Caco-2 (cell line): ENCODE measurements around the gene IQSEC3. TPM values are rescaled to one million over a fixed set of nuclear protein-coding genes. Genes with fewer than 3 reads are reported as not detected.

Experiments used
- BruUV-seq: library from RNA; stranded (reverse); fragments of 400-500 nt; replicated peaks from 2 replicates; lab custom pipeline; 2021; lab: Mats Ljungman, UMichigan
- CTCF ChIA-PET: fragments of 300-600 bp; sonication (Branson Sonifier 250); formaldehyde crosslinking; loops from one replicate; lab custom pipeline; 2022; ENCODE audit warnings: antibody characterized with exemption; lab: Charles Lee
- POLR2A ChIA-PET: fragments of 300-600 bp; sonication (Branson Sonifier 250); formaldehyde crosslinking; loops from one replicate; lab custom pipeline; 2022; ENCODE audit warnings: antibody characterized with exemption; lab: Charles Lee
- DNase-seq, 2 experiments: peaks; one replicate each; pipeline versions ENCODE4 v3.0.0 to v3.0.0-alpha.2; 2020 to 2022
- H3K27me3 ChIP-seq: replicated peaks from 2 replicates; pipeline ENCODE4 v1.6.0; 2011; ENCODE audit warnings: low read length; ENCODE audit not compliant: control insufficient read depth, insufficient read depth
- H3K36me3 ChIP-seq: 2 replicates; pipeline ENCODE4 v1.5.1; 2011; ENCODE audit warnings: low read length; ENCODE audit not compliant: control insufficient read depth, insufficient read depth
- H3K4me1 ChIP-seq: fragments of 250-450 bp; sonication (Bioruptor Pico); 2 replicates; pipeline ENCODE4 v1.5.1; 2020; ENCODE audit warnings: mild to moderate bottlenecking
- H3K4me3 ChIP-seq: 2 replicates; pipeline ENCODE4 v1.5.1; 2011; ENCODE audit warnings: low read depth, mild to moderate bottlenecking, control low read depth, low read length
- H3K9me3 ChIP-seq: fragments of 250-450 bp; sonication (Bioruptor Pico); 2 replicates; pipeline ENCODE4 v1.5.1; 2020; ENCODE audit warnings: mild to moderate bottlenecking, moderate library complexity
- H3K27ac Mint-ChIP-seq: one replicate; pipeline ENCODE4 v1.8.0; 2022; ENCODE audit warnings: mixed read lengths; ENCODE audit not compliant: unreplicated experiment
- H3K27me3 Mint-ChIP-seq: one replicate; pipeline ENCODE4 v1.8.0; 2022; ENCODE audit warnings: mixed read lengths; ENCODE audit not compliant: insufficient read depth, unreplicated experiment
- H3K36me3 Mint-ChIP-seq: one replicate; pipeline ENCODE4 v1.8.0; 2022; ENCODE audit warnings: mild to moderate bottlenecking, mixed read lengths; ENCODE audit not compliant: insufficient read depth, unreplicated experiment
- H3K4me1 Mint-ChIP-seq: one replicate; pipeline ENCODE4 v1.8.0; 2022; ENCODE audit warnings: low read depth, mixed read lengths; ENCODE audit not compliant: unreplicated experiment
- H3K4me3 Mint-ChIP-seq: one replicate; pipeline ENCODE4 v1.8.0; 2022; ENCODE audit warnings: mild to moderate bottlenecking, moderate library complexity, mixed read lengths; ENCODE audit not compliant: unreplicated experiment
- H3K9me3 Mint-ChIP-seq: one replicate; pipeline ENCODE4 v1.8.0; 2022; ENCODE audit warnings: mixed read lengths; ENCODE audit not compliant: unreplicated experiment
- intact Hi-C: fragments of 100-400 bp; cut with micrococcal nuclease; formaldehyde crosslinking; loops from one replicate; pipeline ENCODE4 v1.10.0; 2022; ENCODE audit not compliant: unreplicated experiment
- total RNA-seq: library from RNA; stranded (reverse); gene quantifications from 2 replicates; pipeline ENCODE4 v1.2.3, GENCODE V29; 2022
- TF ChIP-seq, protein P1 (sequence below), 2 experiments: fragments of 200-600 bp in 1 of 2; IDR thresholded peaks; 1 replicate in 1 of 2; 2 replicates in 1 of 2; pipeline versions ENCODE4 v1.5.1 to v1.8.0; 2011 to 2022; ENCODE audit warnings: antibody characterized with exemption in 1 of 2, control low read depth in 1 of 2, inconsistent platforms in 1 of 2, low read depth in 1 of 2, low read length in 1 of 2, mild to moderate bottlenecking in 1 of 2, moderate library complexity in 1 of 2; ENCODE audit not compliant: insufficient read depth in 1 of 2, severe bottlenecking in 1 of 2, unreplicated experiment in 1 of 2

The IQSEC3 gene
- total RNA-seq, 1 experiment from 2014 or later = 0.59 TPM

DNA sequence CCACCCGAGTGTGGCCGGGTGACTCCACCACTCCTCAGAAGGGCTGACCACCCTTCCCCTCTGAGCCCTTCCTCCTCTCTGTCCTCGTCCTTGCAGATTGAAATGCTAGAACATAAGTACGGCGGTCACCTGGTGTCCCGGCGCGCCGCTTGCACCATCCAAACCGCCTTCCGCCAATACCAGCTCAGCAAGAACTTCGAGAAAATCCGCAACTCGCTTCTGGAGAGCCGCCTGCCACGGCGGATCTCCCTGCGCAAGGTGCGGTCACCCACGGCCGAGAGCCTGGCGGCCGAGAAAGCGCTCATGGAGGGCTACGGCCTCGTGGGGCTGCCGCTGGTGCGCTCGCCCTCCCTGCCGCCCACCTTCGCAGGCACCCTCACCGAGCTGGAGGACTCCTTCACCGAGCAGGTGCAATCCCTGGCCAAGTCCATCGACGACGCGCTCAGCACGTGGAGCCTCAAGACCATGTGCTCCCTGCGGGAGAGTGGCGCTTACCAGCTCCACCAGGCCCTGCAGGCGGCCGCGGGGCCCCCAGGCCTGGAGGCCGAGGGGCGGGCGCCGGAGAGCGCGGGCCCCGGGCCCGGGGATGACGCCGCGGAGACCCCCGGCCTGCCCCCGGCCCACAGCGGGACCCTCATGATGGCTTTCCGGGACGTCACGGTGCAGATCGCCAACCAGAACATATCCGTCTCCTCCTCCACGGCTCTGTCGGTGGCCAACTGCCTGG, 71.8 kb downstream of the IQSEC3 start:
- Histone ChIP-seq H3K4me3 (no peak overlapping the region), H3K27me3 (no peaks in the 10 kb centered on the region), H3K4me1 (peaks cover 17% of the 10 kb centered on the region), H3K9me3 (no peaks in the 10 kb centered on the region), H3K36me3 (no peaks in the 10 kb centered on the region)
- ChIA-PET CTCF (no interaction called here), POLR2A (no interaction called here)
- no peaks in the 10 kb centered on the region for H3K27me3 Mint-ChIP-seq
- TF ChIP-seq, protein P1, sequence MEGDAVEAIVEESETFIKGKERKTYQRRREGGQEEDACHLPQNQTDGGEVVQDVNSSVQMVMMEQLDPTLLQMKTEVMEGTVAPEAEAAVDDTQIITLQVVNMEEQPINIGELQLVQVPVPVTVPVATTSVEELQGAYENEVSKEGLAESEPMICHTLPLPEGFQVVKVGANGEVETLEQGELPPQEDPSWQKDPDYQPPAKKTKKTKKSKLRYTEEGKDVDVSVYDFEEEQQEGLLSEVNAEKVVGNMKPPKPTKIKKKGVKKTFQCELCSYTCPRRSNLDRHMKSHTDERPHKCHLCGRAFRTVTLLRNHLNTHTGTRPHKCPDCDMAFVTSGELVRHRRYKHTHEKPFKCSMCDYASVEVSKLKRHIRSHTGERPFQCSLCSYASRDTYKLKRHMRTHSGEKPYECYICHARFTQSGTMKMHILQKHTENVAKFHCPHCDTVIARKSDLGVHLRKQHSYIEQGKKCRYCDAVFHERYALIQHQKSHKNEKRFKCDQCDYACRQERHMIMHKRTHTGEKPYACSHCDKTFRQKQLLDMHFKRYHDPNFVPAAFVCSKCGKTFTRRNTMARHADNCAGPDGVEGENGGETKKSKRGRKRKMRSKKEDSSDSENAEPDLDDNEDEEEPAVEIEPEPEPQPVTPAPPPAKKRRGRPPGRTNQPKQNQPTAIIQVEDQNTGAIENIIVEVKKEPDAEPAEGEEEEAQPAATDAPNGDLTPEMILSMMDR (IDR thresholded peaks at IDR 0.05; ENCODE audit: insufficient read depth in 1 of 2, low read depth in 1 of 2, low read length in 1 of 2, severe bottlenecking in 1 of 2, unreplicated experiment in 1 of 2) = no peak
- no peak overlapping the region for H3K27ac Mint-ChIP-seq
- no TSS peak for BruUV-seq
- H3K36me3 Mint-ChIP-seq = no peaks in the 10 kb centered on the region
- no peak for DNase-seq
- H3K4me1 Mint-ChIP-seq = peaks cover 26% of the 10 kb centered on the region
- H3K9me3 Mint-ChIP-seq = no peaks in the 10 kb centered on the region
- no peak overlapping the region for H3K4me3 Mint-ChIP-seq
- intact Hi-C loops = no loop called here

DNA sequence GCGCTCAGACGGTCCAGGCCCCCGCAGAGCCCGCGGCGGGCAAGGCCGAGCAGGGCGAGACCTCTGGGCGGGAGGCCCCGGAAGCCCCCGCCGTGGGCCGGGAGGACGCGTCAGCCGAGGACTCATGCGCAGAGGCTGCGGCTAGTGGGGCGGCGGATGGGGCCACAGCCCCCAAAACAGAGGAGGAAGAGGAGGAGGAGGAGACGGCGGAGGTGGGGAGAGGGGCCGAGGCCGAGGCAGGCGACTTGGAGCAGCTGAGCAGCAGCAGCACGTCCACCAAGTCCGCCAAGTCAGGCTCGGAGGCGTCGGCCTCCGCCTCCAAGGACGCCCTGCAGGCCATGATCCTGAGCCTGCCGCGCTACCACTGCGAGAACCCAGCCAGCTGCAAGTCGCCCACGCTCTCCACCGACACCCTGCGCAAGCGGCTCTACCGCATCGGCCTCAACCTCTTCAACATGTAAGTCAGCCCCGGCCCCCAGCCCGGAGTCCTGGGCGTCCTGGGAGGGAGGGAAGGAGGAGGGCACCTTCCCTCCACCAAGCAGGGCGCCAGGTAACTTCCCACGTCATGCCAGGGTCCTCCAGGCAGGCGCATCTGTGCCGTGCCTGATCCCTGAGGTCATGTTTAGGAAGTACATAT, 72.4 kb downstream of the IQSEC3 start:
- no TSS peak for BruUV-seq
- Mint-ChIP-seq H3K9me3 (no peaks in the 10 kb centered on the region), H3K27ac (no peak overlapping the region), H3K27me3 (no peaks in the 10 kb centered on the region), H3K4me3 (no peak overlapping the region), H3K36me3 (no peaks in the 10 kb centered on the region), H3K4me1 (peaks cover 33% of the 10 kb centered on the region)
- Histone ChIP-seq H3K4me1 (peaks cover 24% of the 10 kb centered on the region), H3K9me3 (no peaks in the 10 kb centered on the region), H3K27me3 (no peaks in the 10 kb centered on the region), H3K36me3 (no peaks in the 10 kb centered on the region), H3K4me3 (no peak overlapping the region)
- DNase-seq = no peak
- intact Hi-C loops = no loop called here
- POLR2A ChIA-PET = interaction anchor here (0.6 kb wide), 1 partner anchor 71 kb away, joined by 3 read pairs; no protein-coding TSS in a partner anchor
- CTCF ChIA-PET = interaction anchor here (0.6 kb wide), 1 partner anchor 81 kb away, joined by 3 read pairs; no protein-coding TSS in a partner anchor
- TF ChIP-seq, protein P1 (IDR thresholded peaks at IDR 0.05; ENCODE audit: insufficient read depth in 1 of 2, low read depth in 1 of 2, low read length in 1 of 2, severe bottlenecking in 1 of 2, unreplicated experiment in 1 of 2) = no peak

DNA sequence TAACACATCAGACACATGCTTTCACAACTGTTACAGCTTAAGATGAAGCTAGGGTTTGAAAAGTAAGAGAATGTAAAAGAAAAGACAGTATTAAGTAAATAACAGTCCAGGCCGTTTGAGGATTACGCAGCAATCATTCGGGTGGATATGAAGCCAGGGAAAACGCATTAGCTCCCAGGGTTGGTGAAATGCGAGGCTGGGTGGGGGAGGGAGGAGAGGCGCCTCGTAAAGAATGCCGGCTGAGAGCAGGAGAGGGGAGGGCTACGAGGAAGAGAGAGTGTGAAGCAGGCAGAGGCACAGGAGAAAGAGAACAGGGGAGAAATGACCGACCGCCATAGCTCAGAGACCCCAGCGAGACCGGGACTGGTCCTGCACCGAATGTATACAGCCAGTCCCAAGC, 73.0 kb downstream of the IQSEC3 start:
- DNase-seq = no peak
- BruUV-seq = no TSS peak
- Mint-ChIP-seq H3K27me3 (no peaks in the 10 kb centered on the region), H3K4me1 (peaks cover 39% of the 10 kb centered on the region), H3K36me3 (no peaks in the 10 kb centered on the region), H3K9me3 (no peaks in the 10 kb centered on the region), H3K27ac (no peak overlapping the region), H3K4me3 (no peak overlapping the region)
- H3K27me3 ChIP-seq = no peaks in the 10 kb centered on the region
- CTCF ChIA-PET = interaction anchor here (0.6 kb wide), 1 partner anchor 80 kb away, joined by 3 read pairs; no protein-coding TSS in a partner anchor
- no peak overlapping the region for H3K4me3 ChIP-seq
- TF ChIP-seq, protein P1 (IDR thresholded peaks at IDR 0.05; ENCODE audit: insufficient read depth in 1 of 2, low read depth in 1 of 2, low read length in 1 of 2, severe bottlenecking in 1 of 2, unreplicated experiment in 1 of 2) = no peak
- peaks cover 29% of the 10 kb centered on the region for H3K4me1 ChIP-seq
- no peaks in the 10 kb centered on the region for H3K36me3 ChIP-seq
- H3K9me3 ChIP-seq = no peaks in the 10 kb centered on the region
- POLR2A ChIA-PET = interaction anchor here (0.6 kb wide), 1 partner anchor 70 kb away, joined by 3 read pairs; no protein-coding TSS in a partner anchor
- intact Hi-C loops = no loop called here
